WERI-Rb-1 (cell line): Measurements from ENCODE around the gene MAP3K5.

ENCODE experiments used
- DNase-seq: peaks from one replicate; pipeline ENCODE4 v3.0.0-alpha.2; 2020
- H3K27ac ChIP-seq: fragments of 250-450 bp; sonication (Bioruptor Pico); 2 replicates; pipeline ENCODE4 v1.5.1; 2020; ENCODE audit warnings: mild to moderate bottlenecking, moderate library complexity
- H3K27me3 ChIP-seq: fragments of 250-450 bp; sonication (Bioruptor Pico); 2 replicates; pipeline ENCODE4 v1.5.1; 2021; ENCODE audit warnings: mild to moderate bottlenecking, low read depth, moderate library complexity; ENCODE audit not compliant: insufficient read depth, severe bottlenecking
- H3K36me3 ChIP-seq: fragments of 250-450 bp; sonication (Bioruptor Pico); 2 replicates; pipeline ENCODE4 v1.5.1; 2020; ENCODE audit warnings: mild to moderate bottlenecking, moderate library complexity
- H3K4me3 ChIP-seq: 2 replicates; pipeline ENCODE4 v1.5.1; 2011; ENCODE audit warnings: low read depth, mild to moderate bottlenecking, control low read depth, low read length
- H3K9me3 ChIP-seq: fragments of 250-450 bp; sonication (Bioruptor Pico); 2 replicates; pipeline ENCODE4 v1.5.1; 2021; ENCODE audit warnings: mild to moderate bottlenecking, moderate library complexity; ENCODE audit not compliant: severe bottlenecking
- CTCF ChIP-seq: IDR thresholded peaks from 2 replicates; pipeline ENCODE4 v1.5.1; 2011; ENCODE audit warnings: low read depth, mild to moderate bottlenecking, control low read depth, inconsistent platforms, low read length

Gene MAP3K5

DNA sequence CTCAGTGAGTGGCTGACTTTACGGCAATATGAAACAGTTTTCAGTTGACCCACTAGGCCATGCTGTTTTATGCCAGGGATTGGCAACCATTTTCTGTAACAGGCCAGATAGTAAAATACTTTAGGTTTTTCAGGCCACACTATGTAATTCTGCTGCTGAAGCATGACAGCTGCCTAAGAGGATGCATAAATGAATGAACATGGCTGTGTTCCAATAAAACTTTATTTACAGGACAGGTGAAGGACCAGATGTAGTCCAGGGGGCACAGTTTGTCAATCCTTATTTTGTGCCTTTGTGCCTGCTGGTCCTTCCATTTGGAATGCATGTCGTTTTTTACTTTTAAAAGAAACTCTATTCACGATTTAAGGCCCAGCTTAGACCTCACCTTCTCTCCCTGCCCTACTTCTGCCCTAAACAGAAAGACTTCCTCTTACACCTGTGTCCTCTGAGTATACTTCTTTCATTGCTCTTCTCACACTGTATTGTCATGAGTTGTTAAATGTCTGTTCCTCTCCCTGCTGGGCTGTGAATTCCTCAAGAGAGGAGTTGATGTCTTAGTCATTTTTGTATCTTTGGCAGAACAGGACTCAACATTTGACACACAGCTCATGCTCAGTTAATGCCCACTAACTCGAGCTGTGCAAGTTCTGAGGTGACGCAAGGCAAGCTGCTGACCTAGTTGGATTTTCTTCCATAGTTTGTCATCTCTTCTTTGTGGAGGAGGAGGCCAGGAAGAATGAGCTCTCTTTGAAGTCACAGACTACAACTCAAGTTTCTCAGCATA lies 152.0 kb downstream of the MAP3K5 start:
- no peaks in the 10 kb centered on the region for H3K9me3 ChIP-seq
- TF ChIP-seq CTCF = no peak
- DNase-seq = no peak
- no peaks in the 10 kb centered on the region for H3K36me3 ChIP-seq
- H3K27ac ChIP-seq = no peak overlapping the region
- H3K4me3 ChIP-seq = no peak overlapping the region
- H3K27me3 ChIP-seq = no peaks in the 10 kb centered on the region

- no peaks in the 10 kb centered on the region for H3K9me3 ChIP-seq
- no peaks in the 10 kb centered on the region for H3K36me3 ChIP-seq
- H3K4me3 ChIP-seq = no peak overlapping the region
- H3K27ac ChIP-seq = no peak overlapping the region
- DNase-seq = no peak
- TF ChIP-seq CTCF = no peak
- no peaks in the 10 kb centered on the region for H3K27me3 ChIP-seq
Measured at GRCh38 chr6:136639702-136640101, 152.6 kb downstream of the MAP3K5 start.

- no peak for TF ChIP-seq CTCF
- Histone ChIP-seq H3K4me3 (no peak overlapping the region), H3K27ac (no peak overlapping the region), H3K36me3 (no peaks in the 10 kb centered on the region), H3K27me3 (no peaks in the 10 kb centered on the region), H3K9me3 (no peaks in the 10 kb centered on the region)
- no peak for DNase-seq
Measured at GRCh38 chr6:136635615-136636014, 156.7 kb downstream of the MAP3K5 start.

DNA sequence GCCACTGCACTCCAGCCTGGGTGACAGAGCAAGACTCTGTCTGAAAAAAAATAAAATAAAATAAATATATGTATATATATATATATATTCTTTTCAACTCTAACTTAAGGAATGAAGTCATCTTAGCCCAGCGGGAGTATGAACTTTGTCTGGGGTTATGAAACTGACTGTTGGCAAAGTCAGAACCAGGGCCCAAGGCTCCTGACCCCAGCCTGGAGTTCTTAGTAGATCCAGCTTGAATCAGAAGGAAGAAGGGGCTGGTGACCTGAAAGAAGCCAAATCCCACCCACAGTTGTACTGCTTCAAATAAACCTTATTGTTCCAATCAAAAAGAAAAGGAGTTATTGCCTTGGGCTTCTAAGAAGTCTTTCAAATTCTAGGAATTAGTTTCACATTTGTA lies 158.9 kb downstream of the MAP3K5 start:
- Histone ChIP-seq H3K36me3 (no peaks in the 10 kb centered on the region), H3K9me3 (no peaks in the 10 kb centered on the region), H3K27me3 (no peaks in the 10 kb centered on the region), H3K27ac (no peak overlapping the region), H3K4me3 (no peak overlapping the region)
- no peak for TF ChIP-seq CTCF
- no peak for DNase-seq

GRCh38 chr6:136628996-136629395 lies 163.3 kb downstream of the MAP3K5 start:
- no peaks in the 10 kb centered on the region for H3K9me3 ChIP-seq
- no peaks in the 10 kb centered on the region for H3K27me3 ChIP-seq
- DNase-seq = no peak
- H3K4me3 ChIP-seq = no peak overlapping the region
- H3K36me3 ChIP-seq = no peaks in the 10 kb centered on the region
- no peak overlapping the region for H3K27ac ChIP-seq
- no peak for TF ChIP-seq CTCF

GRCh38 chr6:136627191-136627590 lies 165.1 kb downstream of the MAP3K5 start:
- DNase-seq = no peak
- Histone ChIP-seq H3K9me3 (no peaks in the 10 kb centered on the region), H3K27me3 (no peaks in the 10 kb centered on the region), H3K36me3 (no peaks in the 10 kb centered on the region), H3K4me3 (no peak overlapping the region), H3K27ac (no peak overlapping the region)
- no peak for TF ChIP-seq CTCF
